GM12864 (cell line): Measurements from ENCODE around the gene LIMK1.

ENCODE experiments used
- DNase-seq: peaks from one replicate; pipeline ENCODE4 v3.0.0-alpha.2; 2011; ENCODE audit warnings: low read depth
- H3K4me3 ChIP-seq: 2 replicates; pipeline ENCODE4 v1.5.1; 2011; ENCODE audit warnings: mild to moderate bottlenecking, low read depth, low read length, control low read depth
- CTCF ChIP-seq: IDR thresholded peaks from 2 replicates; pipeline ENCODE4 v1.5.1; 2011; ENCODE audit warnings: low read depth, mild to moderate bottlenecking, moderate library complexity, low read length, control low read depth, inconsistent platforms; ENCODE audit errors: missing control alignments

Gene LIMK1

DNA sequence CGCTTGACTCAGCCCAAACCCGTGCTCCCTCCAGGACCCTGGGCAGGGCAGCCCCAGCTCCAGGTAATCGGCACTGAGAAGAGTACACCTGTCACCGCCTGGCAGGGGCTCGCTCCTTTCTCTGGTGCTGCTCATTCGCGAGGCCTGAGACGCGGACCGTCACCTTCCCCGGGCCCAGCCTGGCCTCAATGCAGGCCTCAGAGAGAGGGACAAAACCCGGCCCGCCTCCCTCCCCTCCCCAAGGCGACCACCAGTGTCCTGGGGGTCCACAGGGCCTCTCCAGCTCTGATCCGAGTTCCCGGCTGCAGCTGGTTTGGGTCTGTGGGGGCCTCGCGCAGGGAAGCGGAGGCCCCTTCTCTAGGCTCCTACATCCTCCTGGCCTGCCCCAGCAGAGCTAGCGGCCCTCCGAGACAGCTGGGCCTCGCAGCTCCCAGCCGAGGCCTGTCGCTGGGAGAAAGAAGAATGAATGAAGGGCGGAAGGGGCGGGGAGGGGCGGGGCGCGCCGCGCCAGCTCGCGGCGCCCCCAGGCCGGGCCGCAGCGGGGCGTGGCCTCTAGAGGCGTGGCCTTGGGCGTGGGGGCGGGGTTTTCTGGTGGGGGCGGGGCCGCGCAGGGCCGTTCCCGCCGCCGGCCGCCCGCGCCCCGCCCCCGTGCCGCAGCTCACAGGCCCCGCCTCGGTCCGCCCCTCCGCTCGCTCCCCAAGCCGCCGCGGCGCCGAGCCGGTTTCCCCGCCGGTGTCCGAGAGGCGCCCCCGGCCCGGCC is at the start of gene LIMK1:
LIMK1 (plus strand) TSS at position 688 of the 760 bp plus-strand sequence. CDS start 187 bp downstream, outside the sequence.
- TF ChIP-seq CTCF, result no peak
- DNase-seq, result no peak
- peak within 1 kb of the TSS; percentile 80 for H3K4me3 ChIP-seq

DNA sequence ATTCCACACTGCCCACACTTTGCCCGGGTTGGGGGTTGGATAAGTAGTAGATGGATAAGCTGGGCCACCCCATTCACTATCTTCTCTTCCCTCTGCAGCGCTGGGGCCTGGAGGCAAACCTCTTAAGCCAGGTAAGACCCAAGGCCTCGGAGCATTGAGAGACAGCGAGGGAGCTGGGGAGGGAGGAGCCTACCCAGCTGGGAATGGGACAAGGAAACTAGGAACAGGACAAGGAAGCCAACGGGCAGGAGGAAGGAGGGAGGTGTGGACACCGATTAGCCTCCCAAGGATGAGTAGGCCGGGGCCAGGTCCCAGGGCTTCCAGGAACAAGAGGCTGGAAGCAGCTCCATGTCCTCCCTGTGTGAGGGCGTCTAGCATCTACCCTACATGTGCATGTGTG is 46.0 kb upstream of the LIMK1 start:
- no peak for DNase-seq
- H3K4me3 ChIP-seq, result no peak overlapping the region
- TF ChIP-seq CTCF, result no peak

GRCh38 chr7:74038194-74038961 is 45.2 kb upstream of the LIMK1 start:
- no peak for TF ChIP-seq CTCF
- H3K4me3 ChIP-seq, result no peak overlapping the region
- no peak for DNase-seq

GRCh38 chr7:74039337-74039736 is 44.3 kb upstream of the LIMK1 start:
- no peak overlapping the region for H3K4me3 ChIP-seq
- DNase-seq, result no peak
- TF ChIP-seq CTCF, result no peak

DNA sequence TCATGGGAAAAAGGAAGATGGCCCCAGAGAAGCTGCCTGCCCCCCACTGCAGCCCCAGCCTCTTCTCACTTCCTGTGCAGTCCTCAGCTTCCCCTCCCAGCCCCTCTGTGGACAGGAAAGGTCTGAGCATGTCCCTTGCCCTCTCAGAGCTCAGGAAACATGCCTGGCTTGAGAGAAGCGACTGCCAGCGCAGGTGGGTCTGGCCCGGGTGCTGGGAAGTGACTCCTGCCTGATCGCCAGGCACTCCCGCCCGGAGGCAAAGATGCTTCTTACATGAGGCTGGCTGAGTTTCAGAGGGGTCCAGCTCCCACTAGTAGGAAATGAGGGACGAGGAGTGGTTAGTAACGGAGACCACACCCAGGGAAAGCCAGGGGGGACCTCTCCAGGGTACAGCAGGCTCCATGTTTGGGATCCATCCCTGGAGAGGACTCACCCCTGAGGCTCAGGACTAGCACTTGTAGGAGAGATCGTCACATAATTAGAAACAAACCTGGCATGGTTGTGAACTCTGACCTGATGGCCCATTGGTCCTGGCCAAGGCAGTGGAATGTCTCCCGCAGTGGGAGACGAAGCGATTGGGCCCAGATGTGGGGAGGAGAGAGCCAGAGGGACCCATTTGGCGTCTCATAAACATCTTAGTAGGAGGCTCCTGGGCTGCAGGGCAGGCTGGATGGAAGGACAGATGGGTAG is 43.4 kb upstream of the LIMK1 start:
- no peak for DNase-seq
- H3K4me3 ChIP-seq, result no peak overlapping the region
- no peak for TF ChIP-seq CTCF

GRCh38 chr7:74040791-74041520 is 42.6 kb upstream of the LIMK1 start:
- H3K4me3 ChIP-seq, result no peak overlapping the region
- DNase-seq, result no peak
- no peak for TF ChIP-seq CTCF
